ENCODE results near the gene MNAT1.
"Not testable (repeated sequence)": the region's sequence is repeated elsewhere in the genome, so short reads cannot be mapped to it uniquely, and the experiment has no call there.

Gene MNAT1

DNA sequence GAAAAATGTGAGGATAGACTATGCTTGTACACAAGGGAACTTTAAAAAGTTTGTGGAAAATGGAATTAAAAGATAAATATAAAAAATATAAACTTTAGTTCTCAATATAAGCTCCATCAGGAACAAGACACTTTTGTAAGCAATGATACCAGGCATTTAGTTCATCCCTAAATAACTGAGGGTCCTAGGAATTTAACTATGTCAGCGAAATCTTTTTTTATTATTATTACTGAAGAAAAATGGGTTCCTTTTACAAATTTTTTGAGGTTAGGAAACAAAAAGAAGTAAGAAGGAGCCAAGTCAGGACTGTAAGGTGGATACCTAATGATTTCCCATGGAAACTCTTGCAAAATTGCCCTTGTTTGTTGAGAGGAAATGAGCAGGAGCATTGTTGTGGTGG, 143.6 kb downstream of the MNAT1 start:
- TF ChIP-seq, protein P1, sequence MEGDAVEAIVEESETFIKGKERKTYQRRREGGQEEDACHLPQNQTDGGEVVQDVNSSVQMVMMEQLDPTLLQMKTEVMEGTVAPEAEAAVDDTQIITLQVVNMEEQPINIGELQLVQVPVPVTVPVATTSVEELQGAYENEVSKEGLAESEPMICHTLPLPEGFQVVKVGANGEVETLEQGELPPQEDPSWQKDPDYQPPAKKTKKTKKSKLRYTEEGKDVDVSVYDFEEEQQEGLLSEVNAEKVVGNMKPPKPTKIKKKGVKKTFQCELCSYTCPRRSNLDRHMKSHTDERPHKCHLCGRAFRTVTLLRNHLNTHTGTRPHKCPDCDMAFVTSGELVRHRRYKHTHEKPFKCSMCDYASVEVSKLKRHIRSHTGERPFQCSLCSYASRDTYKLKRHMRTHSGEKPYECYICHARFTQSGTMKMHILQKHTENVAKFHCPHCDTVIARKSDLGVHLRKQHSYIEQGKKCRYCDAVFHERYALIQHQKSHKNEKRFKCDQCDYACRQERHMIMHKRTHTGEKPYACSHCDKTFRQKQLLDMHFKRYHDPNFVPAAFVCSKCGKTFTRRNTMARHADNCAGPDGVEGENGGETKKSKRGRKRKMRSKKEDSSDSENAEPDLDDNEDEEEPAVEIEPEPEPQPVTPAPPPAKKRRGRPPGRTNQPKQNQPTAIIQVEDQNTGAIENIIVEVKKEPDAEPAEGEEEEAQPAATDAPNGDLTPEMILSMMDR (IDR thresholded peaks at IDR 0.05; ENCODE audit: control extremely low read depth, extremely low read depth, low read depth, missing control alignments): no peak
- CTCF ChIA-PET: interaction anchor here (1.3 kb wide), 1 partner anchor 37 kb away, joined by 3 read pairs; no protein-coding TSS in a partner anchor
- no peak for DNase-seq (ENCODE audit: extremely low spot score)
- POLR2A ChIA-PET: no interaction called here

- ChIA-PET CTCF (interaction anchor here (1.3 kb wide), 1 partner anchor 37 kb away, joined by 3 read pairs; no protein-coding TSS in a partner anchor), POLR2A (no interaction called here)
- DNase-seq (ENCODE audit: extremely low spot score): no peak
- TF ChIP-seq, protein P1 (IDR thresholded peaks at IDR 0.05; ENCODE audit: control extremely low read depth, extremely low read depth, low read depth, missing control alignments): no peak
Measured at GRCh38 chr14:60878536-60878935, 144.0 kb downstream of the MNAT1 start.

- CTCF ChIA-PET: no interaction called here
Measured at GRCh38 chr14:60882219-60882618, 147.7 kb downstream of the MNAT1 start.

GRCh38 chr14:60884134-60884533, 149.6 kb downstream of the MNAT1 start:
- TF ChIP-seq, protein P1 (IDR thresholded peaks at IDR 0.05; ENCODE audit: control extremely low read depth, extremely low read depth, low read depth, missing control alignments): no peak
- POLR2A ChIA-PET: no interaction called here
- CTCF ChIA-PET: no interaction called here
- DNase-seq (ENCODE audit: extremely low spot score): no peak

More at GRCh38 chr14:60882219-60882618, 147.7 kb downstream of the MNAT1 start:
- TF ChIP-seq, protein P1 (IDR thresholded peaks at IDR 0.05; ENCODE audit: control extremely low read depth, extremely low read depth, low read depth, missing control alignments): no peak
- POLR2A ChIA-PET: no interaction called here
- no peak for DNase-seq (ENCODE audit: extremely low spot score)

- CTCF ChIA-PET; POLR2A ChIA-PET; DNase-seq (ENCODE audit: extremely low spot score): not testable (repeated sequence)
Measured at GRCh38 chr14:60890636-60891035, 156.1 kb downstream of the MNAT1 start.

DNA sequence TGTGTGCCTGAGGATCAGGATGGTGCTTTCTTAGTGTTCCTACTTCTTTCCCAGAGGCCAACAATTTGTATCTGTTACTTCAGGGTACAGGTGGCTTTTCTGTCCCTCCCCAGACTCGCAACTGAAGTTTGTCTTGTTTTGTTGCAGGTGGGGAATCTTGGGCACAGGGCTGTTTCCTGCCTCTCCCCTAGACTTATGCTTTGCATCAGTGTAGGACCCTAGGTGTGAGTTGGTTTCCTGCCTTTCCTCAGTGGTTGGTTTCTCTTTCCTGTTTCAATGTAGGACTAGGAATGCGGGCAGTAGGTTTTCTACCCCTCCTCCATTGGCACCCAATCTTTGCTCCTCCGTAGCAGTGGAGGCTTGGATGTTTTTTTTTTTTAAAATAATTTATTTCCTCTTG, 159.3 kb downstream of the MNAT1 start:
- ChIA-PET CTCF (no interaction called here), POLR2A (no interaction called here)
- TF ChIP-seq, protein P1 (IDR thresholded peaks at IDR 0.05; ENCODE audit: control extremely low read depth, extremely low read depth, low read depth, missing control alignments): no peak
- DNase-seq (ENCODE audit: extremely low spot score): no peak

- DNase-seq (ENCODE audit: extremely low spot score): no peak
- TF ChIP-seq, protein P1 (IDR thresholded peaks at IDR 0.05; ENCODE audit: control extremely low read depth, extremely low read depth, low read depth, missing control alignments): no peak
- CTCF ChIA-PET: no interaction called here
- POLR2A ChIA-PET: interaction anchor here (0.6 kb wide), 1 partner anchor 655 kb away, joined by 4 read pairs; the partner anchor contains the start of gene PPM1A
Measured at GRCh38 chr14:60904381-60904780, 169.8 kb downstream of the MNAT1 start.

Measured in GM10248 (cell line).